Activated T-cell treated with anti-CD3 and anti-CD28 coated beads for 1 hour (primary cell): ENCODE data around the gene NGLY1.

Experiments used
- DNase-seq: peaks from one replicate; pipeline ENCODE4 v3.0.0-alpha.2; 2020; ENCODE audit warnings: low read depth

NGLY1 gene

GRCh38 chr3:25783661-25784512, 644 bp upstream of the NGLY1 start:
- no peak for DNase-seq

- no peak for DNase-seq
Measured at GRCh38 chr3:25782636-25782937, 656 bp downstream of the NGLY1 start.

- DNase-seq: no peak
Measured at GRCh38 chr3:25781758-25782594, 1.3 kb downstream of the NGLY1 start.

GRCh38 chr3:25781145-25781757, 2.0 kb downstream of the NGLY1 start:
- no peak for DNase-seq

- DNase-seq: no peak
Measured at GRCh38 chr3:25780618-25781017, 2.6 kb downstream of the NGLY1 start.

- DNase-seq: no peak
Measured at GRCh38 chr3:25775936-25776335, 7.3 kb downstream of the NGLY1 start.

GRCh38 chr3:25768851-25769250, 14.4 kb downstream of the NGLY1 start:
- no peak for DNase-seq

- DNase-seq: no peak
Measured at GRCh38 chr3:25751725-25752124, 31.5 kb downstream of the NGLY1 start.

GRCh38 chr3:25751048-25751447, 32.2 kb downstream of the NGLY1 start:
- DNase-seq: no peak

- DNase-seq: no peak
Measured at GRCh38 chr3:25749031-25749581, 34.1 kb downstream of the NGLY1 start.

GRCh38 chr3:25748189-25748588, 35.1 kb downstream of the NGLY1 start:
- no peak for DNase-seq

- DNase-seq: no peak
Measured at GRCh38 chr3:25747033-25747432, 36.2 kb downstream of the NGLY1 start.

GRCh38 chr3:25744470-25744869, 38.8 kb downstream of the NGLY1 start:
- DNase-seq: no peak

GRCh38 chr3:25728101-25728500, 55.1 kb downstream of the NGLY1 start:
- no peak for DNase-seq

- no peak for DNase-seq
Measured at GRCh38 chr3:25727316-25727715, 55.9 kb downstream of the NGLY1 start.

GRCh38 chr3:25725810-25726209, 57.4 kb downstream of the NGLY1 start:
- DNase-seq: no peak

- DNase-seq: no peak
Measured at GRCh38 chr3:25724948-25725645, 58.1 kb downstream of the NGLY1 start.

- DNase-seq: no peak
Measured at GRCh38 chr3:25723802-25724201, 59.4 kb downstream of the NGLY1 start.

- no peak for DNase-seq
Measured at GRCh38 chr3:25719321-25719720, 63.9 kb downstream of the NGLY1 start.

- DNase-seq: no peak
Measured at GRCh38 chr3:25713341-25713985, 69.8 kb downstream of the NGLY1 start.

GRCh38 chr3:25711090-25711489, 72.2 kb downstream of the NGLY1 start:
- DNase-seq: no peak

- DNase-seq: no peak
Measured at GRCh38 chr3:25708036-25708435, 75.2 kb downstream of the NGLY1 start.
